ENCODE measurements around the gene TCERG1L. TPM values are rescaled to one million over a fixed set of nuclear protein-coding genes. Genes with fewer than 3 reads are reported as not detected.
A peak's percentile ranks its signal among the peaks of the same experiment; 100 is the strongest.

The TCERG1L gene
- total and polyA plus RNA-seq, 10 donors: 0.03 to 1.2 (median 0.30) TPM; not detected in 3

DNA sequence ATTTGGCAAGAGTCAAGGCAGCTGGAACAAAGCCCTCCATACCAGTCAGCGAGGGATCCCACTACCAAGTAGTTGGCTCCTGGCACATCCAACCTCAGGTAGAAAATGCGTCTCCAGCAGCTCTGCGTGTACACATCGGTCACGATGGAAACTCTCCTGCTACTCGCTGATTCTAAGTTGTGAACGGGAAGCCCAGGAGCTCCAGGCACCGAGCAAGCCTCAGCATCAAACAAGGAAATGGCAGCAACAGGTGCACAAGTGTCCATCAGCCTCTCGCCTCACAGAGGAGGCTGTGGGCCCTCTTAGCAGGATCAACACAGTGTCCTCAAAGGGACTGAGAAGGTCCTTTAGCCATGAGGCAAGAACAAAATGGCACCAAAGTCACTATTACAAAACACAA, 127.0 kb downstream of the TCERG1L start:
- H3K27me3 ChIP-seq (replicated peaks in 1 of 7): no peaks in the 10 kb centered on the region
- no peak for DNase-seq
- WGBS, 5 donors: 86 to 97% (median 92%) methylated on average over 9 of the region's 9 CpGs
- no peak overlapping the region for H3K27ac ChIP-seq
- TF ChIP-seq, protein P1, sequence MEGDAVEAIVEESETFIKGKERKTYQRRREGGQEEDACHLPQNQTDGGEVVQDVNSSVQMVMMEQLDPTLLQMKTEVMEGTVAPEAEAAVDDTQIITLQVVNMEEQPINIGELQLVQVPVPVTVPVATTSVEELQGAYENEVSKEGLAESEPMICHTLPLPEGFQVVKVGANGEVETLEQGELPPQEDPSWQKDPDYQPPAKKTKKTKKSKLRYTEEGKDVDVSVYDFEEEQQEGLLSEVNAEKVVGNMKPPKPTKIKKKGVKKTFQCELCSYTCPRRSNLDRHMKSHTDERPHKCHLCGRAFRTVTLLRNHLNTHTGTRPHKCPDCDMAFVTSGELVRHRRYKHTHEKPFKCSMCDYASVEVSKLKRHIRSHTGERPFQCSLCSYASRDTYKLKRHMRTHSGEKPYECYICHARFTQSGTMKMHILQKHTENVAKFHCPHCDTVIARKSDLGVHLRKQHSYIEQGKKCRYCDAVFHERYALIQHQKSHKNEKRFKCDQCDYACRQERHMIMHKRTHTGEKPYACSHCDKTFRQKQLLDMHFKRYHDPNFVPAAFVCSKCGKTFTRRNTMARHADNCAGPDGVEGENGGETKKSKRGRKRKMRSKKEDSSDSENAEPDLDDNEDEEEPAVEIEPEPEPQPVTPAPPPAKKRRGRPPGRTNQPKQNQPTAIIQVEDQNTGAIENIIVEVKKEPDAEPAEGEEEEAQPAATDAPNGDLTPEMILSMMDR (IDR thresholded peaks at IDR 0.05 in 8 of 11, conservative IDR thresholded peaks at IDR 0.05 in 3 of 11): no peak
- no peak for TF ChIP-seq POLR2AphosphoS5 (IDR thresholded peaks at IDR 0.05)
- TF ChIP-seq POLR2A (IDR thresholded peaks at IDR 0.05): no peak
- intact Hi-C loops (cut with DNase I; ENCODE audit: low total_unique reads): no loop called here
- H3K36me3 ChIP-seq: no peaks in the 10 kb centered on the region
- H3K9me3 ChIP-seq: no peaks in the 10 kb centered on the region
- H3K4me1 ChIP-seq: no peaks in the 10 kb centered on the region
- no peak overlapping the region for H3K4me3 ChIP-seq

DNA sequence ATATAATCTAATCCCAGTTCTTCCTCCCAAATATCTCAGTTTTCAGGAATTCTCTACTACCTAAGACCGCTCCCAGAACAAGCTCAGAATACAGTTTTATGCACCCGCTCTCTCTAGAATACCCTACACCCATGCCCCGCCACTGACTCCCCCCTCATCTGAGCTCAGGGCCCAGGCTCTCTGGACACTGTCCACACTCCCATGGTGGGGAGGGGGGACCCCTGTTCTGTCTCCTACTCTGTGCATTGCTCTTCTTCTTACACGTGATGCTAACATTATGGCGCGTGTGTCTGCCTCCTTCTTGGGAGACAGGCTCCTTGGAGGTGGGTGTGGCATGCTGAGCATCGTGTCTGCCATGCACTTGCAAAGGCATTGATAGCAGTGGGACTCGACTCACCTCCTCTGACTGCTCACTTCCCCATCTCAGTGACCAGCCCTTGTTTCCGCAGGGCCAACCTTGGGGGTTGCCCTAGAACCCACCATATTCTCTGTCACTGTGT, 127.9 kb downstream of the TCERG1L start:
- intact Hi-C loops (cut with DNase I; ENCODE audit: low total_unique reads): no loop called here
- Histone ChIP-seq H3K4me1 (peaks cover 0 to 8% (median 0%) of the 10 kb centered on the region in 6 donors), H3K36me3 (no peaks in the 10 kb centered on the region), H3K9me3 (no peaks in the 10 kb centered on the region), H3K27me3 (replicated peaks in 1 of 7) (no peaks in the 10 kb centered on the region), H3K27ac (no peak overlapping the region), H3K4me3 (no peak overlapping the region)
- peak; percentile 38 for DNase-seq
- WGBS, 5 donors: 88 to 96% (median 89%) methylated on average over 9 of the region's 9 CpGs
- no peak for TF ChIP-seq POLR2AphosphoS5 (IDR thresholded peaks at IDR 0.05)
- TF ChIP-seq, protein P1 (IDR thresholded peaks at IDR 0.05 in 8 of 11, conservative IDR thresholded peaks at IDR 0.05 in 3 of 11): no peak
- no peak for TF ChIP-seq POLR2A (IDR thresholded peaks at IDR 0.05)

DNA sequence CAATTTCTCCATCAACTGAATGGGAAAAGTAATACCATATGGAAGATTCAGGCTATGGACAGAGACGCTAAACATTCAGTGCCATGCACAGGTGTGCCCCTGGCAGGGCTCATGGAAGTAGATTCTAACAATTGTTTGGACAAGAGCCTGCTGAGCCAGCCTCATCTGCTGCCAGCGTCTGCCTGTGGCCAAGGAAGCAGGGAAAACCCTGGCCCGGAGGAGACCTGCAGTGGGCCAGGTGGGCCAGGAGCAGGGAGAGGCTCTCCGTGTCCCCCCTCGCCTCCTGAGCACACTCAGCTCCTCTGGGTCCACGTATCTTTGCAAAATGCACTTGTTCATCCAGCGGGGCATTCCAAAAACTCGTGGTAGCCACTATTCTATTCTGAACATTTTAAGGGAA, 130.1 kb downstream of the TCERG1L start:
- H3K4me3 ChIP-seq: no peak overlapping the region
- no peaks in the 10 kb centered on the region for H3K36me3 ChIP-seq
- H3K27me3 ChIP-seq (replicated peaks in 1 of 7): no peaks in the 10 kb centered on the region
- 78 to 91% (median 90%) methylated on average over 7 to 8 of the region's 8 CpGs for WGBS, 5 donors
- peaks cover 0 to 9% (median 0%) of the 10 kb centered on the region in 6 donors for H3K4me1 ChIP-seq
- TF ChIP-seq POLR2AphosphoS5 (IDR thresholded peaks at IDR 0.05) (no peak), POLR2A (IDR thresholded peaks at IDR 0.05) (no peak)
- TF ChIP-seq, protein P1 (IDR thresholded peaks at IDR 0.05 in 8 of 11, conservative IDR thresholded peaks at IDR 0.05 in 3 of 11): no peak
- intact Hi-C loops (cut with DNase I; ENCODE audit: low total_unique reads): no loop called here
- no peak overlapping the region for H3K27ac ChIP-seq
- peak; percentile 64 for DNase-seq
- peaks cover 0 to 1% (median 0%) of the 10 kb centered on the region in 8 donors for H3K9me3 ChIP-seq

DNA sequence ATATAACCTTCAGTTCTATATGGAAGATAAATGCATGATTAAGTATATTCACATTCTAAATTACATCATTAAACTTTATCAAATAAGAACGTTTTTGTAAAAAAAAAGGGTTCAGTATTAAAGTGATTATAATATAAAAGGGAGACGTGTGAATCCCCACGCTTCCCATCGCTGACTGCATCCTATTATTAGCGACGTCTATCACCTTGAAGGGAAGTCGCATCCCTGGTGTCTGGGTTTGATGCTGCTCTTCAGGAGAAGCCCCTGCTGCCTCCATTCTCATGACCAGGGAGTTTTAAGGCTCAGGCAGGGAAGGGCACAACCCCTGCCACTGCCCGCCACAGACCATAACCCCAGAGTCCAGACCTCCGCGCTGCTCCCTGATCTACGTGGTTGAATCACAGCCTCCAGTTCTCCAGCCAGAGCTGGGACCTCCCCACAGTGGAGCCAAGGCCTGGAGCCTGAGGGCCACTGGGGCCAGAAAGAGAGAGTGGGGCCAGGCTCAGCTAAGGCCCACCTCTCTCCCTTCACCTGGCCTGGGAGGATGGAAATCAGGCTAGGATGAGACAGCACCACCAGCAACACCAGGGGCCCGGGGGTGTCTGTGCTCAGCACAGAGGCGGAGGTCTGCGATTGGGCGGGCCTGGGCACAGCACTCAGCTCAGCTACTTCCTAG, 130.6 kb downstream of the TCERG1L start:
- no peak overlapping the region for H3K4me3 ChIP-seq
- H3K36me3 ChIP-seq: no peaks in the 10 kb centered on the region
- H3K9me3 ChIP-seq: peaks cover 0 to 7% (median 0%) of the 10 kb centered on the region in 8 donors
- peak; percentile 63 for DNase-seq
- WGBS, 5 donors: 70 to 91% (median 86%) methylated on average over 11 to 15 of the region's 15 CpGs
- TF ChIP-seq POLR2A (IDR thresholded peaks at IDR 0.05) (no peak), POLR2AphosphoS5 (IDR thresholded peaks at IDR 0.05) (no peak)
- TF ChIP-seq, protein P1 (IDR thresholded peaks at IDR 0.05 in 8 of 11, conservative IDR thresholded peaks at IDR 0.05 in 3 of 11): no peak
- H3K27ac ChIP-seq: no peak overlapping the region
- H3K4me1 ChIP-seq: peaks cover 0 to 9% (median 0%) of the 10 kb centered on the region in 6 donors
- no peaks in the 10 kb centered on the region for H3K27me3 ChIP-seq (replicated peaks in 1 of 7)
- intact Hi-C loops (cut with DNase I; ENCODE audit: low total_unique reads): no loop called here
